Stimulated activated CD4-positive, alpha-beta T cell treated with anti-CD3 and anti-CD28 coated beads, Interleukin-15, amount 100 ng/mL, for 48 hours (primary cell): ENCODE results near the gene EIF5AL1.
A peak's percentile ranks its signal among the peaks of the same experiment; 100 is the strongest.
"Not testable (repeated sequence)": the region's sequence is repeated elsewhere in the genome, so short reads cannot be mapped to it uniquely, and the experiment has no call there.

ENCODE experiments used
- DNase-seq, 2 donors: peaks; one replicate each; pipeline ENCODE4 v3.0.0-alpha.2; 2020; ENCODE audit warnings: low read depth in 2 of 2

Gene EIF5AL1

GRCh38 chr10:79487296-79488194 lies 24.8 kb upstream of the EIF5AL1 start:
- peak; percentile 7 to 11 for DNase-seq

- DNase-seq = no peak
Observed at GRCh38 chr10:79488336-79488735, 24.0 kb upstream of the EIF5AL1 start.

- DNase-seq = no peak
Observed at GRCh38 chr10:79488870-79489269, 23.5 kb upstream of the EIF5AL1 start.

GRCh38 chr10:79490400-79491142 lies 21.8 kb upstream of the EIF5AL1 start:
- DNase-seq = no peak

GRCh38 chr10:79491143-79491835 lies 21.0 kb upstream of the EIF5AL1 start:
- DNase-seq = no peak

GRCh38 chr10:79492256-79492655 lies 20.1 kb upstream of the EIF5AL1 start:
- no peak for DNase-seq

GRCh38 chr10:79492839-79493238 lies 19.5 kb upstream of the EIF5AL1 start:
- no peak for DNase-seq

GRCh38 chr10:79493806-79494205 lies 18.5 kb upstream of the EIF5AL1 start:
- DNase-seq = no peak

GRCh38 chr10:79494871-79495705 lies 17.2 kb upstream of the EIF5AL1 start:
- DNase-seq = no peak

- no peak for DNase-seq
Observed at GRCh38 chr10:79495791-79496190, 16.5 kb upstream of the EIF5AL1 start.

GRCh38 chr10:79496896-79497295 lies 15.4 kb upstream of the EIF5AL1 start:
- no peak for DNase-seq

- no peak for DNase-seq
Observed at GRCh38 chr10:79498291-79498829, 14.0 kb upstream of the EIF5AL1 start.

- DNase-seq = no peak
Observed at GRCh38 chr10:79502561-79503309, 9.6 kb upstream of the EIF5AL1 start.

- not testable (repeated sequence) for DNase-seq
Observed at GRCh38 chr10:79503787-79504186, 8.5 kb upstream of the EIF5AL1 start.

- not testable (repeated sequence) for DNase-seq
Observed at GRCh38 chr10:79504483-79504882, 7.8 kb upstream of the EIF5AL1 start.

GRCh38 chr10:79505328-79505727 lies 7.0 kb upstream of the EIF5AL1 start:
- not testable (repeated sequence) for DNase-seq

- no peak for DNase-seq
Observed at GRCh38 chr10:79505829-79506228, 6.5 kb upstream of the EIF5AL1 start.

GRCh38 chr10:79507440-79508167 lies 4.7 kb upstream of the EIF5AL1 start:
- DNase-seq = no peak

GRCh38 chr10:79508245-79508644 lies 4.1 kb upstream of the EIF5AL1 start:
- DNase-seq = not testable (repeated sequence)
